Tibial nerve (tissue), 4 donors: ENCODE data around the gene FASN. TPM values are rescaled to one million over a fixed set of nuclear protein-coding genes. Genes with fewer than 3 reads are reported as not detected.

ENCODE experiments used
- DNase-seq, 2 donors: peaks; one replicate each; pipeline ENCODE4 v3.0.0-alpha.2; 2019; ENCODE audit warnings: low spot score in 2 of 2
- H3K27ac ChIP-seq, 4 donors: fragments of 200-600 bp; sonication (generic) in 3 of 4; one replicate each; pipeline ENCODE4 v1.5.1; 2017 to 2019; ENCODE audit warnings: mild to moderate bottlenecking in 1 of 4
- H3K27me3 ChIP-seq, 2 donors: fragments of 200-600 bp; sonication (generic) in 1 of 2; one replicate each; pipeline versions ENCODE4 v1.5.1 to v1.6.0; 2017 to 2019
- H3K36me3 ChIP-seq, 3 donors: fragments of 200-600 bp; sonication (generic); one replicate each; pipeline ENCODE4 v1.5.1; 2018 to 2019
- H3K4me1 ChIP-seq, 4 donors: fragments of 200-600 bp; sonication (generic) in 3 of 4; one replicate each; pipeline ENCODE4 v1.5.1; 2017 to 2019
- H3K4me3 ChIP-seq, 4 donors: fragments of 200-600 bp; sonication (generic) in 3 of 4; one replicate each; pipeline ENCODE4 v1.5.1; 2017 to 2019; ENCODE audit warnings: mild to moderate bottlenecking in 1 of 4, moderate library complexity in 1 of 4
- H3K9me3 ChIP-seq, 4 donors: fragments of 200-600 bp; sonication (generic) in 3 of 4; one replicate each; pipeline ENCODE4 v1.5.1; 2017 to 2019
- CTCF ChIP-seq, 5 experiments: fragments of 200-600 bp in 3 of 5; fragments of 450-650 bp in 2 of 5; sonication (generic) in 3 of 5; IDR thresholded peaks; one replicate each; pipeline ENCODE4 v1.5.1; 2016 to 2019; ENCODE audit warnings: antibody characterized with exemption in 5 of 5, mild to moderate bottlenecking in 3 of 5, moderate library complexity in 2 of 5
- EP300 ChIP-seq, 2 donors: sonication (generic); formaldehyde crosslinking; IDR thresholded peaks; one replicate each; pipeline ENCODE4 v1.6.1; 2017; ENCODE audit warnings: antibody characterized with exemption in 2 of 2, mild to moderate bottlenecking in 1 of 2
- POLR2A ChIP-seq, 2 donors: fragments of 450-650 bp; IDR thresholded peaks; one replicate each; pipeline ENCODE4 v1.6.1; 2017; ENCODE audit warnings: antibody characterized with exemption in 2 of 2, mild to moderate bottlenecking in 2 of 2, moderate library complexity in 2 of 2
- WGBS, 2 donors: methylation state at CpG; one replicate each; pipeline ENCODE4 v1.1.5; 2018; 5-methylcytosine and 5-hydroxymethylcytosine counted together
- total RNA-seq, 4 donors: library from RNA; depleted of rRNA; stranded (reverse); fragments of >200 nt; gene quantifications; one replicate each; pipeline ENCODE4 v1.1.0, GENCODE V29; 2016

Gene FASN
- total RNA-seq, 4 donors from 2014 or later, result 129 to 319 (median 160) TPM

GRCh38 chr17:82072827-82073226, 25.2 kb downstream of the FASN start:
- H3K27me3 ChIP-seq, result no peaks in the 10 kb centered on the region
- TF ChIP-seq POLR2A (IDR thresholded peaks at IDR 0.05) (no peak), CTCF (IDR thresholded peaks at IDR 0.05) (no peak), EP300 (IDR thresholded peaks at IDR 0.05) (no peak)
- WGBS, 2 donors, result 84 to 86% methylated on average over 6 of the region's 6 CpGs
- H3K4me1 ChIP-seq, result peaks cover 0 to 9% (median 1%) of the 10 kb centered on the region in 4 donors
- no peaks in the 10 kb centered on the region for H3K36me3 ChIP-seq
- no peaks in the 10 kb centered on the region for H3K9me3 ChIP-seq
- H3K27ac ChIP-seq, result no peak overlapping the region
- no peak overlapping the region for H3K4me3 ChIP-seq
- DNase-seq, result no peak

DNA sequence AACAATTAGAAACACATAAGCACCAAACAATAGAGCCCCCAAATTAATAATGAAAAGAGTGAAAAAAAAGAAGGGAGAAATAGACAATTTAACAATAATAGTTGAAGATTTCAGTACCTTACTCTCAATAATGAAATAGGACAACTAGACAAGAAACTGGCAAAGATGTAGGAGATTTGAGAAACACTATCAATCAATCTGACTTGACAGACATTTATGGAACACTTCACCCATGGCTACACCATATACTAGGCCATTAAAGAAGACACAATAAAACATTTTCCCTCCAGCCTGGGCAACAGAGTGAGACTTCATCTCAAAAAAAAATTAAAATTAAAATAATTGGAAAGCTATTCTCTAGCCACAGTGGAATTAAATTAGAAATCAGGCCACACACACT, 27.4 kb downstream of the FASN start:
- H3K9me3 ChIP-seq, result no peaks in the 10 kb centered on the region
- H3K27ac ChIP-seq, result no peak overlapping the region
- TF ChIP-seq EP300 (IDR thresholded peaks at IDR 0.05), result no peak
- TF ChIP-seq CTCF (IDR thresholded peaks at IDR 0.05), result no peak
- TF ChIP-seq POLR2A (IDR thresholded peaks at IDR 0.05), result no peak
- peaks cover 0 to 9% (median 3%) of the 10 kb centered on the region in 4 donors for H3K4me1 ChIP-seq
- DNase-seq, result no peak
- H3K36me3 ChIP-seq, result no peaks in the 10 kb centered on the region
- H3K27me3 ChIP-seq, result no peaks in the 10 kb centered on the region
- H3K4me3 ChIP-seq, result no peak overlapping the region

GRCh38 chr17:82065638-82066303, 32.3 kb downstream of the FASN start, which contains the start of gene DUS1L:
Gene DUS1L, minus strand, starts transcription at chr17:82065804. Its CDS starts 745 bp downstream, at chr17:82065059.
- Histone ChIP-seq H3K27ac (peak within 1 kb of the TSS; percentile 72 to 95 (median 91)), H3K27me3 (no peaks in the 10 kb centered on the region), H3K36me3 (peaks cover 0 to 35% (median 6%) of the 10 kb centered on the region in 3 donors), H3K4me1 (peaks cover 0 to 30% (median 14%) of the 10 kb centered on the region in 4 donors), H3K9me3 (no peaks in the 10 kb centered on the region), H3K4me3 (peak within 1 kb of the TSS; percentile 71 to 97 (median 86))
- TF ChIP-seq EP300 (IDR thresholded peaks at IDR 0.05) (peak in 1 of 2 donors; percentile 82), CTCF (IDR thresholded peaks at IDR 0.05) (peak in 1 of 5 experiments; percentile 51), POLR2A (IDR thresholded peaks at IDR 0.05) (peak in 1 of 2 donors; percentile 53)
- peak in 1 of 2 donors; percentile 20 for DNase-seq
- WGBS, 2 donors, result 19 to 26% methylated on average over 33 to 54 of the region's 88 CpGs

GRCh38 chr17:82065193-82065637, 32.8 kb downstream of the FASN start:
- Histone ChIP-seq H3K27me3 (no peaks in the 10 kb centered on the region), H3K27ac (peak overlapping the region; percentile 72 to 93 (median 84)), H3K9me3 (no peaks in the 10 kb centered on the region), H3K4me3 (peak overlapping the region; percentile 71 to 97 (median 86)), H3K4me1 (peaks cover 0 to 30% (median 14%) of the 10 kb centered on the region in 4 donors), H3K36me3 (peaks cover 0 to 40% (median 10%) of the 10 kb centered on the region in 3 donors)
- DNase-seq, result no peak
- 0% methylated on average over 7 to 37 of the region's 47 CpGs for WGBS, 2 donors
- TF ChIP-seq EP300 (IDR thresholded peaks at IDR 0.05) (no peak), CTCF (IDR thresholded peaks at IDR 0.05) (no peak), POLR2A (IDR thresholded peaks at IDR 0.05) (no peak)
